HG03439 (cell line): ENCODE results near the gene SCNN1B.

Experiments
- ATAC-seq: cut with Tn5 transposase; IDR thresholded peaks from one replicate; pipeline ENCODE4 v1.9.1; 2021; ENCODE audit warnings: mild to moderate bottlenecking, moderate library complexity; ENCODE audit not compliant: unreplicated experiment

The SCNN1B gene

DNA sequence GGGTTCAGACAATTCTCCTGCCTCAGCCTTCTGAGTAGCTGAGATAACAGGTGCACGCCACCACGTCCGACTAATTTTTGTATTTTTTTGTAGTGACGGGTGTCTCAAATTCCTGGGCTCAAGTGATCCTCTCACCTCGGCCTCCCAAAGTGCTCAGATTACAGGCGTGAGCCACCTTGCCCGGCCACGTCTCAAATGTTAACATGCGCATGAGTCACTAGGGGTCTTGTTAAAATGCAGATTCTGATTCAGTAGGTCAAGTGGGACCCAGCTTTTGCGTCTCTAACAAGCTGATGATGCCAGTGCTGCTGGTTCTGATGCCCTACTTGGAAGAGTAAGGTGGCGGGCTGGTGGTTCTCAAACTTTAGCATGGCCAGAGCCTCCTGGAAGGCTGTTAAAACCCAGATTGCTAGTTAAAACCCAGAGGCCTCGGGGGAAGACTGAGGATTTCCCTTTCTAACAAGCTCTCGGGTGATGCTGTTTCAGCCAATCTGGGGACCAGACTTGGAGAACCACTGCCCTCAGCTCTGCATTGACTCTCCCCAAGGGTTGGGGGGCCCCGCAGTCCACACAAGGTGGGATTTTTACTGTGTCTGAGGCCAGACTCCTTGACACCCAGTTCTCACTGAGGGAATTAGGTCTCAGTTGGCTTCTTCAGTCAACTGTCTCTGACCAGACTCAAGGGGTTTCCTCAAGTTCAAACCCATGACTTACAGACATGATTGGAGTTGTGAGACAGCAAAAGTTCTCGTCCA, 17.9 kb downstream of the SCNN1B start:
- ATAC-seq = no peak

DNA sequence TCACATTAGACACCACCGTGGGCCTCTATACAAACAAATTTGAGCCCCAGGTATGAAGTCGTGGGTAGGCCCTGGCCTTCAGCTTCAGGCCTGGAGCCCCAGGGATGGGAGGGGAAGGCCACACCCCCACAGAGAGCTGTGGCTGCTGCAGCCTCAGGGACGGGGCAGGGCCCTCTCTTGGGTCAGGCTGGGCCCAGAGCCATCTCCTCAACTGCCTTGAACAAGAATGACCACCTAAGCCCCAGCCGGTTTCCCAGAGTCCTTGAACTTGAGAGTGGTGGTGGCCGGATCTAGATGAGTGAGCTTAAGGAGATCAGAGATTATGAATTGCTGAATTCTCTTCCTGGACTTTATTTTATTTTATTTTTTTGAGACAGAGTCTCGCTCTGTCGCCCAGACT, 18.6 kb downstream of the SCNN1B start:
- no peak for ATAC-seq

GRCh38 chr16:23321206-23321875, 19.2 kb downstream of the SCNN1B start:
- ATAC-seq = no peak

DNA sequence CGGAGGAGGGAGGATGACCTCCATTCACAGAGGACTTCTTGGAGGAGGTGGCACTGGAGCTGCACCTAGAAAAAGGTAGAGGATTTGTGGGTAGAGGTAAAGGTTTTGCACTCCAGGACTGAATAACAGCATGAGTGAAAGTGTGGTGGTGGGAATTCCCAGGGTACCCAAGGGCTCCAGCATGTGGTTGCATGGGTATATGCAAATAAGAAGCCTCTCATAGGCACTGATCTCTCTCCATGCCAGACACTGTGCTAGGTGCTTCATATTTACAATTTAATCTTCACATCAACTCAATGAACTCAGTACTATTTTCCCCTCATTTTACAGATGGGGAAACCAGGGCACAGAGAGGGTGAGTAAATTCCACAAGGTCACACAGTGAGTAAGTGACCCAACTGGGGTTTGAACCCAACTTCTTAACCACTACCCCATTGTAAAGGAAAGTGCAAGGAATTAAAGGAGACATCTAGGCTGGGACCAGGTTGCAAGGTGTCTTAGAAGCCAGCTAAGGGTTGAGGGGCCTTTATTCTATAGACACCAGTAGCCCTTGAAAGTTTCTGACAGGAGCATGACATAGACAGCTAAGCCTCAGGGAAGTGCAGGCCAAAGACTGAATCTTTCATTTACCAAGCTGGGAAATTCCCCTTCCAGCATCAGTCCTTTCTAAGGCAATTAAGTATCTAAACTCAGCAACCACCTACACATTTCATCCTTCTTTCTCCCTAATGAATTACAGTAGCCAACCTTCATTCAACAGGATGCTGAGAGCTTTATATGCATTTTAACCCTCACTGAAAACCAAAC, 21.3 kb downstream of the SCNN1B start:
- ATAC-seq = no peak

DNA sequence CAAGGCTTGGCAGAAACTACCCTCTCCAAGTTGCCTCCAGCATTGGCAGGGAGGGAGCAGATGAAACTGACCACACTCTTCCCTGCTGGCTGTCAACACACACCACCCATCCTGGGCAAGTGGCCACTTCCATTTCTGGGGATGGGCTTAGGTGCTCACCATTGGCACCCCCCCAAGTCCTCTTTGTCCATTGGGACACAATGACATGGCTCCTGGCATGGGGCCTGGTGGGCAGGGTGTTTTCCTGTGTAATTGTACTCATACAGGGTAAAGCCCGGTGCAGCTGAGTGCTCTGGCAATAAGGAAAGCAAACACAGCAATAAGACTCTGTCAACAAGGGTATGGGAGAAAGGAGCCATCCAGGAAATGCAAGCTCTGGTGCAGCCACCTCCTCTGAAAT, 22.6 kb downstream of the SCNN1B start:
- ATAC-seq = no peak

DNA sequence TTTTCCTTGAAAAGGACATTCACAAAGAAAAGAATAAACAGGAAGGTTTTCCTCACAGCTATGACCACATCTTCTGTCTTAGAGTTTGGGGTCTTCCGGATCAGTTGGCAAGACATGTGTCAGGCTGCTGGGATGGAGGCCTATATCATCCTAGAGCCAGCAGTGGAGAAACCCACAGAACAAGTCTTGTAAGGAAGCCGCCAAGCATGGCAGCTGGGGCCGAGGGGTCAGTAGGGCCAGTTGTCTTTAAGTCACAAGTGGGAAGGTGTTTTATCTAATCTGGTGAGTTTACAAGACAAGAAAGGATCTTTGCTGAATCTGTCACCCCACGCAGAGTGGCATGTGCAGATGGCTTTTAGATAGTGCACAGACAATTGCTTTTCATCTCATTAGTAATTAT, 25.7 kb downstream of the SCNN1B start:
- ATAC-seq = no peak

DNA sequence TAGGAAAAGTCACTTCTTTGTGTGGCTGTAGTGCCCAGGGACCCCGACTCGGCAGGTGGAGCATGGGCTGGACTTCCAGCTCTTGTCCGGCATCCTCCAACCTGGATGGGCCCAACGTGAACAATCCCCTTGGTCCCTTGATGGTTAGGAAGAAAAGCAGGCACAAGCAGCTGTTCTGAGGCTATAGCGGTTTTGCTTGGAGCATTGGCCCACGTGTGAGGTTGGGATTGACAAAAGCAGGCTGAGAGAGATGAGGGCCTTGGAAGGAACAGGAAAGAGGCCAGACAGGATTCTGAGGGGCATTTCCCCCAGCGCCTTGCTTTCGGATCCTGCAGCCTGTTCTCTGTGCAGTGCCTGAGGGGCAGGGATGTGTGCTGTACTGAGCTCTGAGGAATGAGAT, 28.1 kb downstream of the SCNN1B start:
- no peak for ATAC-seq

- ATAC-seq = no peak
Measured at GRCh38 chr16:23330583-23331249, 28.6 kb downstream of the SCNN1B start.

GRCh38 chr16:23333034-23333579, 31.0 kb downstream of the SCNN1B start:
- no peak for ATAC-seq

DNA sequence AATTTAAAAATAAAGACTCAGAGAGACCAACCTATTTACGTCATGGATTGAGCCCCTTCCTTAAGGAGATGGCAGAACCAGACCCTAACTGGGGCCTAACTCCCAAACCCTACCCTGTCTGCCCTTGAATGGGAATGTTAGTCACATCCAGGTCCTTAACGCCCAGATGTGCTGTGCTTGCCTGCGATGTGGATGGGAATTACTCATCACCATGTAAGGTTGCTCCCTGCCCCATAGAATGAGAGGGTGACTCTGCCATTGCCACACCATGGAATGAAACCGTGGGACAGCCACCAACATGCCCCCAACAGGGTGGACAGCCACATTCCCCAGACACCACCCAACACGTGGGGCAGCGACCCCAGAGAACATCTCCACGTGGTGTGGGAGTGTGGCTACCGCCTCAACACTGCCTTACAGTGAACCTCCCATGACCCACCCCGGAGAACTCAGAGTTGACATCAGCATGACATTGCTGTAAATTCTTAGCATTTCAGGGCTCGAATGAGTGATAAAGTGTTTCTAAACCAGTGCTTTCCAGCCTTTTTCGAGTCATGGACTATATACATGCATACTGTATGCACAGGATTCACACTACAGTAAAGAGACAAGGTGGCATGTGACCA, 31.8 kb downstream of the SCNN1B start:
- no peak for ATAC-seq

DNA sequence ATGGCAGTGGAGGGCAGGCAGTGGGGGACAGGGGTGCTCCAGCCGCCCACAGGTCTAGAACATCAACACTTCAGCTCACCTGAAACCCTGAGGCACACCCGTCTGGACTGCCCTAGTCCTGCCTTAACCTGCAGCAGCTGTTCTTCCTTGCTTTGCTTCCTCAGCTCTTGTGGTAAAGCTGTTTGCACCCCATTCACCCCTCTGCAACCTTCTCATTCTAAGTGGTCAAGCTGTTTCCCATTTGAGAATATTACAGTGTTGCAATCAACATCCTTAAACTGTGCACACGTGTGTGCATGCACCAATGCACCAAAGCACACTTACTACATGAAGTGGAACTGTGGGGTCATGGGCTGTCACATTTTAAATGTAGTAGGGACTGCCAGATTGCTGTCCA, 32.4 kb downstream of the SCNN1B start:
- ATAC-seq = no peak

GRCh38 chr16:23334950-23335349, 32.8 kb downstream of the SCNN1B start:
- ATAC-seq = no peak

DNA sequence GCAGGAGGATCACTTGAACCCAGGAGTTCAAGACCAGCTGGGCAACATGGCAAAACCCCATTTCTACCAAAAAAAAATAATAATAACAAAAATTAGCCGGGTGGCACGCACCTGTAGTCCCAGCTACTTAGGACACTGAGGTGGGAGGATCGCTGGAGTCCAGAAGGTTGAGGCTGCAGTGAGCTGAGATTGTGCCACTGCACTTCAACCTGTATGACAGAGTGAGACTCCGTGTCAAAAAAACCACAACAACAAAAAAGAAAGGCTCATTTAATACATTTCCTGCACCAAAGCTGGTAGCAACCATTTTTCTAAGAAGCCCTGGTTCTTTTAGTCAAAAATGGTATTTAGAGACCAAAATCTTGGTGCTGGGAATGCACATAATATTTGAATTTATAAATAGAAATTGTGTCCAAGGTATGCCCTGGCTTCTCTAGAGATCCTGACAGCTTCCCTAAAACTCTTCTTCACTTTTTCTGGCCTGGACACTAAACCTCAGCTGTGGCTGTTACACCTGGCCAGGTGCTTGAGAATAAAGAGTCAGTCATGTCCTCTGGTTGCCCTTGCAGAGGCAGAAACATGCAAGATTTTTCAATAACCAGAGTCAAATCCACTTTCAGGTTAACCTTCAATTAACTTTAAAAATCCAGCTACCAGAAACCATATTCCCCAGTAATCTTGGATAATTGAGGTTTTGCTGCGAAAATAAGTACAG, 35.9 kb downstream of the SCNN1B start:
- no peak for ATAC-seq

- no peak for ATAC-seq
Measured at GRCh38 chr16:23339787-23340186, 37.7 kb downstream of the SCNN1B start.

DNA sequence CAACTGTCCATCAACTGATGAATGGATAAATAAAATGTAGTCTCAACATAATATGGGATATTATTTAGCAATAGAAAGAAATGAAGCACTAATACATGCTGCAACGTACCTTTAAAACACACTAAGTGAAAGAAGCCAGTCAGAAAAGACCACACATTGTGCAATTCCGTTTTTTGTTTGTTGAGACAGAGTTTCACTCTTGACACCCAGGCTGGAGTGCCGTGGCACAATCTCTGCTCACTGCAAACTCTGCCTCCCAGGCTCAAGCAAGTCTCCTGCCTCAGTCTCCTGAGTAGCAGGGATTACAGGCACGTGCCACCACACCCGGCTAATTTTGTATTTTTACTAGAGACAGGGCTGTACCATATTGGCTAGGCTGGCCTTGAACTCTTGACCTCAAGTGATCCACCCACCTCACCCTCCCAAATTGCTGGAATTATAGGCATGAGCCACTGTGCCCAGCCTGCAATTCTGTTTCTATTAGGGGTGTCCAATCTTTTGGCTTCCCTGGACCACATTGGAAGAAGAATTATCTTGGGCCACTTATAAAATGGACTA, 40.1 kb downstream of the SCNN1B start:
- ATAC-seq = no peak

DNA sequence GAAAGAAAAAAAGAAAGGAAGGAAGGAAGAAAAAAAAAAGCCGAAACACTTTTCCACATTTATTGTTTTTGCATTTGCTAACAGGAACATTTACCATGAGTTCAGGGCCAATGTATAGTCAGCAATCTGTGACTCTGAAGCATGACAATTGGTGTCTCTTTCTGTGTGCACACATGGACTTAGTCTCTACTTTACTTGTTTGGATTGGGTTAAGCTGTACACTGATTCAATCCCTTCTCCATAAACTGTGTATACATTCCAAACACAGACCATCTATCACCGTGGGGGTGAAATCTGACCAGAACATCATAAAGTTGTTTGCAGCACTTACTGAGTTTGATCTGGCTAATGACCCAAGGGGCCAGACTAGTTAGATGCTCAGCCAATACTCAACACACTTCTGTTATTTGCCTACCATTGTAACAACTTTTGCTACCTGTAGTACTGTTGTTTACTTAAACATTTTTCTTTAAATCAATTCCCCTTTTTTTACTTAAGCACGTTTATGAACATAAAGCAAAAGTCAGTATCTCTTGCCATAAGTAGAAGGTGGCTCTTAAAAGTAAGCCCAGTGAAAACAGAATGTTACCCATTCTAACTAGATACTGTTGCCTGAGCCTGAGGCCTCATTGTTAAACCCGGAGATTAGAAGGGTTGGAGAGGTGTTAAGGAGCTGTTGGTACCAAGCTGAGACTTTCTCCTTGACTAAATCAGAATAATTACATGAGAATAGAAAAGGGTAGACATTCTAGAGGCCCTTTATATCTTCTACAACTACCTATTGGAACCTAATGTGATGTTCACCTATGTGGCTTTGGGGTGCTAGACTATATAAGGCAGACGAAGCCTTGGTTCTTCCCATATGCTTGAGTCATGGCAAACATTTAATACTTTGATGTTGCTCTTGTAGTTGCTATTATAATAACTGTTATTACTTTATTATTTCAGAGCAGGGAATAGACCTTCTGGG, 41.8 kb downstream of the SCNN1B start:
- ATAC-seq = no peak

GRCh38 chr16:23345237-23345636, 43.1 kb downstream of the SCNN1B start:
- no peak for ATAC-seq
